Heart right ventricle (tissue), 16 donors: ENCODE results near the gene MYOZ1. TPM values are rescaled to one million over a fixed set of nuclear protein-coding genes. Genes with fewer than 3 reads are reported as not detected.
"Not testable (repeated sequence)": the region's sequence is repeated elsewhere in the genome, so short reads cannot be mapped to it uniquely, and the experiment has no call there.

Source experiments
- ATAC-seq, 8 donors: fragments of 200-7000 bp; cut with Tn5 transposase; one replicate each; pipeline ENCODE4 v1.9.1; 2020; ENCODE audit warnings: mild to moderate bottlenecking in 8 of 8, moderate library complexity in 8 of 8, moderate number of reproducible peaks in 1 of 8
- DNase-seq, 2 donors: peaks; one replicate each; pipeline ENCODE4 v3.0.0-alpha.2; 2020
- H3K27ac ChIP-seq, 10 donors: fragments of 200-600 bp; sonication (generic) in 2 of 10; one replicate each; pipeline versions ENCODE4 v1.5.0 to v1.8.0; 2020 to 2022; ENCODE audit warnings: mild to moderate bottlenecking in 3 of 10
- H3K27me3 ChIP-seq, 7 donors: fragments of 200-600 bp; one replicate each; pipeline ENCODE4 v1.8.0; 2021 to 2022; ENCODE audit warnings: mild to moderate bottlenecking in 2 of 7
- H3K36me3 ChIP-seq, 9 donors: fragments of 200-600 bp; sonication (generic) in 1 of 9; one replicate each; pipeline versions ENCODE4 v1.5.0 to v1.8.0; 2020 to 2022; ENCODE audit warnings: mild to moderate bottlenecking in 2 of 9
- H3K4me1 ChIP-seq, 9 donors: fragments of 200-600 bp; sonication (generic) in 1 of 9; one replicate each; pipeline versions ENCODE4 v1.5.0 to v1.8.0; 2020 to 2022; ENCODE audit warnings: mild to moderate bottlenecking in 4 of 9
- H3K4me3 ChIP-seq, 10 donors: fragments of 200-600 bp; sonication (generic) in 2 of 10; one replicate each; pipeline versions ENCODE4 v1.5.0 to v1.8.0; 2020 to 2022; ENCODE audit warnings: mild to moderate bottlenecking in 7 of 10, moderate library complexity in 2 of 10
- H3K9me3 ChIP-seq, 11 donors: fragments of 200-600 bp in 10 of 11; sonication (generic) in 2 of 11; one replicate each; pipeline versions ENCODE4 v1.5.0 to v1.8.0; 2013 to 2022; ENCODE audit warnings: mild to moderate bottlenecking in 2 of 11, control low read depth in 1 of 11, moderate library complexity in 1 of 11
- CTCF ChIP-seq, 9 donors: fragments of 200-600 bp; sonication (generic) in 2 of 9; IDR thresholded peaks; one replicate each; pipeline versions ENCODE4 v1.5.0 to v1.8.0; 2021 to 2022; ENCODE audit warnings: antibody characterized with exemption in 9 of 9, mild to moderate bottlenecking in 5 of 9, moderate library complexity in 1 of 9
- WGBS, 2 donors: extraction: QIAGEN DNeasy Blood & Tissue Kit; methylation state at CpG; one replicate each; pipeline ENCODE4 v1.1.7; 2013; ENCODE audit warnings: inconsistent platforms in 1 of 2; 5-methylcytosine and 5-hydroxymethylcytosine counted together
- intact Hi-C, 10 donors: fragments of 100-400 bp; cut with DNase I; formaldehyde crosslinking; loops; one replicate each; pipeline versions ENCODE4 v1.11.1 to v1.14.2; 2022
- polyA plus RNA-seq, 2 donors: library from polyadenylated mRNA; stranded (reverse); fragments of 200-250 nt; gene quantifications; one replicate each; pipeline ENCODE4 v1.2.3, GENCODE V29; 2013
- total RNA-seq, 10 donors: library from RNA; stranded (reverse); fragmentation: NEBNext Ultra II Directional in 3 of 10; extraction: Animal tissue kit (Norgen Biotek cat#: 25700) in 3 of 10; gene quantifications; one replicate each; pipeline versions ENCODE4 v1.2.1 to v1.2.4, GENCODE V29; 2021 to 2023
- donor health status: Arrhythmogenic right ventricular cardiomyopathy.
- donor health status: ischemic (EF 13 %, LVEDD 7.1; RV severe dilation, severe dysfunction).
- donor health status: healthy with polysubstance abuse.
- donor health status: DM: no; HTN: yes; CAD: no.
- donor health status: DM: no; HTN: no; CAD: no.
- donor health status: ischemic (EF 25% LVEDD 6.9; RV normal size, moderate dysfunction).
- donor health status: ischemic (EF 25% LVEDD 5.7; RV mildly dilated, moderate dysfunction).
- donor health status: healthy.
- donor health status: DM: yes; HTN: yes; CAD: no.
- donor health status: Ischemic cardiomyopathy.
- donor health status: ischemic (EF 35%, LVEDD 5.7; RV mildly dilated, moderate dysfunction).
- donor health status: nonischemic (EF 11% LVEDD 7.7; RV severe dilation, severe dysfunction).
- donor health status: DM: yes; HTN: yes; CAD: no.
- donor health status: PGD.
- donor health status: ischemic (EF 29% LVEDD 5.4; RV normal size, mild dysfunction).
- donor health status: nonischemic (EF 23%, LVEDD 6.1; RV moderate dilation, normal function).

Gene MYOZ1
- total and polyA plus RNA-seq, 12 donors, result 0.41 to 3.4 (median 0.63) TPM

DNA sequence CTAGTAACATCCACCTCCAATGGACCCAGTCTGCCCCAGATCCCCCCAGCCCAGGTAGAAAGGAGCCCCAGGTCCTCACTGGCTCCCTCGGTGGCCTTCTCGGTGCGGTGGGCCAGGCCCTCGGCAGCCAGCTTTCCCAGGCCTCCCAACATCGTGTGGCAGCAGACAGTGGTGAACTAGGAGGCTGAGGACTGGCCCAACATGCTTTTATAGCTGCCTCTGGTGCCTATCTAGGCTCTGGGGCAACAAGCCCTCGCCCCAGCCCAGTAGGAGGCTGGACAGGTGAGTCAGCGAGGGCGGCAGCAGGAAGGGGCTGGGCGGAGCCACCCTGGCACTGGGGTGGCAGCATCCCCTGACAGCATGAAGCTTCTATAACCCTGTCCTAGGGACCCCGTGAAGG lies 22.3 kb upstream of the MYOZ1 start:
- H3K9me3 ChIP-seq, DNase-seq, H3K36me3 ChIP-seq, H3K4me3 ChIP-seq, H3K27me3 ChIP-seq, H3K27ac ChIP-seq, ATAC-seq, intact Hi-C loops: not testable (repeated sequence)
- peaks cover 0 to 18% (median 9%) of the 10 kb centered on the region in 9 donors for H3K4me1 ChIP-seq
- 82 to 88% methylated on average over 9 to 10 of the region's 10 CpGs for WGBS, 2 donors

- H3K4me3 ChIP-seq, H3K27ac ChIP-seq, intact Hi-C loops, DNase-seq, H3K27me3 ChIP-seq, H3K9me3 ChIP-seq, ATAC-seq, H3K36me3 ChIP-seq: not testable (repeated sequence)
- WGBS, 2 donors, result 88 to 89% methylated on average over 7 of the region's 7 CpGs
- peaks cover 0 to 18% (median 9%) of the 10 kb centered on the region in 9 donors for H3K4me1 ChIP-seq
Observed at GRCh38 chr10:73662705-73663104, 21.4 kb upstream of the MYOZ1 start.

GRCh38 chr10:73655990-73656298 lies 14.7 kb upstream of the MYOZ1 start, which contains the start of gene SYNPO2L:
Gene SYNPO2L, minus strand, starts transcription at chr10:73656029. Its CDS starts 107 bp downstream, at chr10:73655922.
- no peaks in the 10 kb centered on the region for H3K27me3 ChIP-seq
- H3K4me3 ChIP-seq, result peak within 1 kb of the TSS; percentile 7 to 59 (median 52)
- DNase-seq, result peak; percentile 54 to 79
- peaks cover 5 to 58% (median 20%) of the 10 kb centered on the region in 9 donors for H3K4me1 ChIP-seq
- no peak for TF ChIP-seq CTCF (IDR thresholded peaks at IDR 0.05)
- intact Hi-C loops, result loop anchor here in 1 of 10 donors (10.0 kb wide), 1 partner anchor 59 kb away; no protein-coding TSS in a partner anchor
- H3K27ac ChIP-seq, result peak within 1 kb of the TSS; percentile 69 to 97 (median 90)
- no peaks in the 10 kb centered on the region for H3K9me3 ChIP-seq
- peaks cover 0 to 4% (median 0%) of the 10 kb centered on the region in 9 donors for H3K36me3 ChIP-seq
- WGBS, 2 donors, result 25 to 37% methylated on average over 5 of the region's 5 CpGs
- peak; percentile 63 to 87 (median 84) for ATAC-seq

DNA sequence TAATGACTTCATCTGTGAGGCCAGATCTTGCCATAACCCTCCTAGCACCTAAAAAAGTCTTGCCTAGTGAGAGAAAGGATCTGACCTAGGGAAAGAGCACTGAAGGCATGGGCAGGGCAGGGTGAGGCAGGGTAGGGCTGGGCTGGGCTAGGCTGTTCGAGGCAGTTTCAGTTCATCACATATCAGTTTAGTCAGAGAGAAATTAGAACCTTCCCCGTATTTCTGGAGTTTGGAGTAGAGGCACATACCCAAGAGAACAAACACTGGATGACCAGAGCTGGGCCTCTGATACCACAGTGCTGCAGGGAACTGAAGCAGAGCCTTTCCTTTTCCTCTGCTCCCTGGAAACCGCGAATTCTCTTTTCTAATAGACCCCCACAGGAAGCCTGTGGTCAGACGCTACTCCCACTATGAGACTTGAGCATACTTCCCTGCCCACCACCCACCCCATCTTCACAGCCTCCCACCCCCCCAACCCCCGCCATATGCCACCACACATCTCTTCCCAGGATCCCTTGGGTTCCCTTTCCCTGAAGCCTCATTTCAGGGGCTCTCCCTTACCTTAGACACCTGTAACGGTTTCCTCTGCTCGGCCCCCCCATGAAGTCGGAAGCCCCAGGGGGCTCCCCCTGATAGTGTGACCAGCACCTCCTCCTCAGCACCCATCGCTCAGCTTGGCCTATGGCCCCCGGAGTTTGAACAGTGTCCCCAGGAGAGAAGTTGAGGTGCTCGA lies 14.1 kb upstream of the MYOZ1 start:
- 32 to 38% methylated on average over 12 of the region's 12 CpGs for WGBS, 2 donors
- Histone ChIP-seq H3K9me3 (no peaks in the 10 kb centered on the region), H3K4me1 (peaks cover 5 to 60% (median 20%) of the 10 kb centered on the region in 9 donors), H3K27ac (peak overlapping the region; percentile 69 to 97 (median 90)), H3K36me3 (peaks cover 0 to 4% (median 0%) of the 10 kb centered on the region in 9 donors), H3K4me3 (peak overlapping the region; percentile 7 to 59 (median 52)), H3K27me3 (no peaks in the 10 kb centered on the region)
- DNase-seq (no peak), ATAC-seq (peak in 5 of 8 donors; percentile 2 to 17 (median 14))
- intact Hi-C loops, result loop anchor here in 1 of 10 donors (10.0 kb wide), 1 partner anchor 59 kb away; no protein-coding TSS in a partner anchor
- no peak for TF ChIP-seq CTCF (IDR thresholded peaks at IDR 0.05)

DNA sequence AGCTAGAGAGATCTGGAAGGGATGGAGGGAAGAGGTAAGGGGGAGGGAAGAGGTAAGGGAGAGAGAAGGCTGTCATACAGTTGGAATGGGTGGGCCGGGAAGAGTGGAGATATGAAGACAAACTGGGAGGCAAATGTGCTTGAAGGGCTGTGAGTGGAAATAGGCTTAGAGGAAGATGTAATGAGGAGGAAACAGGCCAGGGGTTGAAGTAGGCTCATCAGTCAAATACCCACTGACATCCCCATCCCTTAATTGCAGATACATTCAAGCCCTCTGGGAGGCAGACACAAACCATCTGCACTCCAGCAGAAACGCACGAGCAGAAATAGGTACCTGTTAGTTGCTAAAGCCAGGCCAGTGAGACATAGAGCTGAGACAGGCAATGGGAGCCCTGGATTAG lies 12.4 kb upstream of the MYOZ1 start:
- Histone ChIP-seq H3K9me3 (no peaks in the 10 kb centered on the region), H3K27ac (peak overlapping the region in 8 of 10 donors; percentile 84 to 97 (median 91)), H3K36me3 (peaks cover 0 to 4% (median 0%) of the 10 kb centered on the region in 9 donors), H3K4me1 (peaks cover 4 to 54% (median 18%) of the 10 kb centered on the region in 9 donors), H3K27me3 (no peaks in the 10 kb centered on the region), H3K4me3 (peak overlapping the region in 9 of 10 donors; percentile 32 to 59 (median 53))
- peak in 4 of 9 donors; percentile 14 to 51 (median 44) for TF ChIP-seq CTCF (IDR thresholded peaks at IDR 0.05)
- peak in 4 of 8 donors; percentile 4 to 19 (median 12) for ATAC-seq
- intact Hi-C loops, result loop anchor here in 2 of 10 donors (5.0 to 10.0 kb wide), 3 partner anchors 61 to 89 kb away; partner anchors contain the start of gene SEC24C (in 1 of the 2)
- DNase-seq, result no peak
- 22 to 46% methylated on average over 3 of the region's 3 CpGs for whole genome bisulfite sequencing, 2 donors
